Mucosa of rectum (tissue), 2 donors: ENCODE results near the gene TRPV3.
"Not testable (repeated sequence)": the region's sequence is repeated elsewhere in the genome, so short reads cannot be mapped to it uniquely, and the experiment has no call there.

Experiments
- H3K27ac ChIP-seq, 2 donors: one replicate each; pipeline ENCODE4 v1.7.0; 2013; ENCODE audit warnings: inconsistent platforms in 2 of 2, low read depth in 2 of 2, low read length in 2 of 2
- H3K27me3 ChIP-seq, 2 donors: one replicate each; pipeline ENCODE4 v1.7.0; 2013; ENCODE audit warnings: low read length in 2 of 2; ENCODE audit not compliant: control insufficient read depth in 2 of 2, insufficient read depth in 2 of 2
- H3K36me3 ChIP-seq, 2 donors: one replicate each; pipeline ENCODE4 v1.7.0; 2013; ENCODE audit warnings: low read length in 2 of 2; ENCODE audit not compliant: control insufficient read depth in 2 of 2, insufficient read depth in 2 of 2
- H3K4me1 ChIP-seq, 2 donors: one replicate each; pipeline ENCODE4 v1.7.0; 2013; ENCODE audit warnings: low read length in 2 of 2, mild to moderate bottlenecking in 1 of 2; ENCODE audit not compliant: control insufficient read depth in 2 of 2, insufficient read depth in 2 of 2
- H3K4me3 ChIP-seq, 2 donors: one replicate each; pipeline ENCODE4 v1.7.0; 2013; ENCODE audit warnings: low read length in 2 of 2
- H3K9ac ChIP-seq, 2 donors: one replicate each; pipeline ENCODE4 v1.7.0; 2013; ENCODE audit warnings: low read length in 2 of 2, low read depth in 1 of 2, mild to moderate bottlenecking in 1 of 2
- H3K9me3 ChIP-seq, 2 donors: one replicate each; pipeline ENCODE4 v1.7.0; 2013; ENCODE audit warnings: low read length in 2 of 2; ENCODE audit not compliant: control insufficient read depth in 2 of 2
- donor health status: healthy.
- donor health status: Normal muscosa, but diverticular disease.

TRPV3 gene

GRCh38 chr17:3593384-3593783, 35.8 kb upstream of the TRPV3 start:
- Histone ChIP-seq H3K27ac (no peak overlapping the region), H3K9ac (no peak overlapping the region)

GRCh38 chr17:3592216-3592860, 34.7 kb upstream of the TRPV3 start:
- H3K4me1 ChIP-seq = no peaks in the 10 kb centered on the region
- no peaks in the 10 kb centered on the region for H3K9me3 ChIP-seq
- peaks cover 11 to 25% of the 10 kb centered on the region in 2 donors for H3K36me3 ChIP-seq
- H3K27ac ChIP-seq = no peak overlapping the region
- H3K4me3 ChIP-seq = no peak overlapping the region
- no peak overlapping the region for H3K9ac ChIP-seq
- no peaks in the 10 kb centered on the region for H3K27me3 ChIP-seq

More at GRCh38 chr17:3593384-3593783, 35.8 kb upstream of the TRPV3 start:
- H3K4me3 ChIP-seq = no peak overlapping the region
- H3K4me1 ChIP-seq = no peaks in the 10 kb centered on the region
- H3K36me3 ChIP-seq = peaks cover 11 to 19% of the 10 kb centered on the region in 2 donors
- H3K27me3 ChIP-seq = no peaks in the 10 kb centered on the region
- H3K9me3 ChIP-seq = no peaks in the 10 kb centered on the region

- Histone ChIP-seq H3K9me3 (no peaks in the 10 kb centered on the region), H3K9ac (no peak overlapping the region), H3K27ac (no peak overlapping the region), H3K36me3 (peaks cover 19 to 24% of the 10 kb centered on the region in 2 donors), H3K4me1 (no peaks in the 10 kb centered on the region), H3K4me3 (no peak overlapping the region), H3K27me3 (no peaks in the 10 kb centered on the region)
These were observed 33.2 kb upstream of the TRPV3 start for GRCh38 chr17:3590768-3591167.

GRCh38 chr17:3590231-3590630, 32.6 kb upstream of the TRPV3 start:
- Histone ChIP-seq H3K4me1 (no peaks in the 10 kb centered on the region), H3K27ac (no peak overlapping the region), H3K27me3 (no peaks in the 10 kb centered on the region), H3K9me3 (no peaks in the 10 kb centered on the region), H3K36me3 (peaks cover 25 to 29% of the 10 kb centered on the region in 2 donors), H3K9ac (no peak overlapping the region), H3K4me3 (no peak overlapping the region)

- Histone ChIP-seq H3K9me3 (no peaks in the 10 kb centered on the region), H3K27ac (no peak overlapping the region), H3K36me3 (peaks cover 25 to 31% of the 10 kb centered on the region in 2 donors), H3K4me1 (no peaks in the 10 kb centered on the region), H3K27me3 (no peaks in the 10 kb centered on the region), H3K4me3 (no peak overlapping the region), H3K9ac (no peak overlapping the region)
These were observed 32.2 kb upstream of the TRPV3 start for GRCh38 chr17:3589784-3590183.

- no peak overlapping the region for H3K9ac ChIP-seq
- no peak overlapping the region for H3K27ac ChIP-seq
- peaks cover 21 to 26% of the 10 kb centered on the region in 2 donors for H3K36me3 ChIP-seq
- H3K4me1 ChIP-seq = no peaks in the 10 kb centered on the region
- H3K9me3 ChIP-seq = no peaks in the 10 kb centered on the region
- no peak overlapping the region for H3K4me3 ChIP-seq
- H3K27me3 ChIP-seq = no peaks in the 10 kb centered on the region
These were observed 28.2 kb upstream of the TRPV3 start for GRCh38 chr17:3585826-3586225.

- Histone ChIP-seq H3K9ac (no peak overlapping the region), H3K36me3 (peaks cover 20 to 23% of the 10 kb centered on the region in 2 donors), H3K27me3 (no peaks in the 10 kb centered on the region), H3K27ac (no peak overlapping the region), H3K4me3 (no peak overlapping the region), H3K9me3 (no peaks in the 10 kb centered on the region), H3K4me1 (no peaks in the 10 kb centered on the region)
These were observed 25.8 kb upstream of the TRPV3 start for GRCh38 chr17:3583456-3583855.

GRCh38 chr17:3582915-3583314, 25.3 kb upstream of the TRPV3 start:
- Histone ChIP-seq H3K36me3 (peaks cover 19 to 20% of the 10 kb centered on the region in 2 donors), H3K9ac (no peak overlapping the region), H3K27me3 (no peaks in the 10 kb centered on the region), H3K4me1 (no peaks in the 10 kb centered on the region), H3K27ac (no peak overlapping the region), H3K4me3 (no peak overlapping the region), H3K9me3 (no peaks in the 10 kb centered on the region)

GRCh38 chr17:3578667-3579066, 21.1 kb upstream of the TRPV3 start:
- not testable (repeated sequence) for H3K4me3 ChIP-seq
- peaks cover 10 to 15% of the 10 kb centered on the region in 2 donors for H3K36me3 ChIP-seq

GRCh38 chr17:3576970-3577369, 19.4 kb upstream of the TRPV3 start:
- no peak overlapping the region for H3K4me3 ChIP-seq
- no peaks in the 10 kb centered on the region for H3K9me3 ChIP-seq
- H3K27ac ChIP-seq = no peak overlapping the region
- H3K9ac ChIP-seq = no peak overlapping the region
- H3K4me1 ChIP-seq = no peaks in the 10 kb centered on the region
- H3K36me3 ChIP-seq = peaks cover 11 to 19% of the 10 kb centered on the region in 2 donors
- no peaks in the 10 kb centered on the region for H3K27me3 ChIP-seq

More at GRCh38 chr17:3578667-3579066, 21.1 kb upstream of the TRPV3 start:
- not testable (repeated sequence) for H3K9ac ChIP-seq, H3K4me1 ChIP-seq, H3K27me3 ChIP-seq, H3K9me3 ChIP-seq, H3K27ac ChIP-seq
